K562 treated with DMSO at 1 percent for 24 hours (cell line): Measurements from ENCODE around the gene IL20RB. TPM values are rescaled to one million over a fixed set of nuclear protein-coding genes. Genes with fewer than 3 reads are reported as not detected.

ENCODE experiments used
- total RNA-seq: library from RNA; unstranded; fragments of 300-600 nt; gene quantifications from 2 replicates; pipeline ENCODE4 v1.2.3, GENCODE V29; 2022; ENCODE audit warnings: low read depth; ENCODE audit not compliant: insufficient read depth

Gene IL20RB
- total RNA-seq, result 40.9 and 50.6 TPM in 2 replicates

GRCh38 chr3:136957751-136958288 is at the start of gene IL20RB:
Gene IL20RB (plus strand): TSS chr3:136957983. CDS start chr3:136958114, 131 bp downstream.

Other genes starting within 250 kb of the IL20RB start
- 4.3 and 7.5 TPM in 2 replicates for gene STAG1, start 205.6 kb upstream of the IL20RB start, total RNA-seq
- 3.6 and 3.7 TPM in 2 replicates for gene SLC35G2, start 138.9 kb upstream of the IL20RB start, total RNA-seq
- 10.4 and 11.2 TPM in 2 replicates for gene NCK1, start 95.8 kb upstream of the IL20RB start, total RNA-seq